ENCODE measurements around the gene ZNF516. TPM values are rescaled to one million over a fixed set of nuclear protein-coding genes. Genes with fewer than 3 reads are reported as not detected.

ZNF516 gene
- total and polyA plus RNA-seq, 2 of the 4 experiments (the other 2 are of a cell fraction), result 7.9 to 16.9 TPM

DNA sequence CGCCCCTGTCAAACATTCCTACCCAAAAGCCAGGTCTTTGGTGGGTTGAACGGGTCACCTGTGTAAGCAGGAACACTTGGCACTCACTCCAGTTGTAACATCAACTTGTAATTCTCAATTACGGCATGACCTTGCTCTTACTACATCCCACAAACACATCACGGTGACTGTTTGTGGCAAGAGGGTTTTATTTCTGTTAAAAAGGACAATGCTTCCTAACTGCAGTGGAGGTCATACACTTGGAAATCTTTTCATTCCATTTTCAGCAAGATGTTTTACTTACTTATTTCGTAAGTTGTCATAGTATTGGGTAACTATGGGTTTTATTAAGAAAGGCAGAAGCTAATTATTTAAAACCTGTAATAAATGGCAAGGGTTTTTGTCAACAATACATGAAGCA is 126.1 kb downstream of the ZNF516 start:
- peaks cover 20% of the 10 kb centered on the region for H3K36me3 ChIP-seq (ENCODE audit: control insufficient read depth, insufficient read depth, low read length)
- no peaks in the 10 kb centered on the region for H3K27me3 ChIP-seq (ENCODE audit: control insufficient read depth, insufficient read depth, low read length)
- H3K4me3 ChIP-seq (ENCODE audit: insufficient read depth, low read depth, low read length), result no peak overlapping the region
- no peak overlapping the region for H4K91ac ChIP-seq (ENCODE audit: insufficient read depth, low read depth, low read length)
- intact Hi-C loops (cut with micrococcal nuclease) (no loop called here), dilution Hi-C loops (cut with HindIII; ENCODE audit: low sequenced_read_pairs, unreplicated experiment) (no loop called here), in situ Hi-C loops (cut with MboI; ENCODE audit: low sequenced_read_pairs) (loop anchor here (25.0 kb wide), 2 partner anchors 882 to 1157 kb away; partner anchors contain the start of genes PTGR3 and TSHZ1)
- no peak overlapping the region; the same call in 1 of the 2 replicates for H2AK5ac ChIP-seq (ENCODE audit: low read depth, low read length)
- ATAC-seq (ENCODE audit: low read depth) (no peak), DNase-seq (no peak)
- no peak overlapping the region for H2BK20ac ChIP-seq (ENCODE audit: low read depth, low read length)
- H3K9me3 ChIP-seq (ENCODE audit: control insufficient read depth, insufficient read depth, low read length), result no peaks in the 10 kb centered on the region
- ChIA-PET POLR2A (ENCODE audit: unreplicated experiment) (no interaction called here), CTCF (no interaction called here)
- H4K5ac ChIP-seq (ENCODE audit: low read depth, low read length), result no peak overlapping the region
- peaks cover 22% of the 10 kb centered on the region for H3K9me1 ChIP-seq (ENCODE audit: insufficient read depth, low read length)
- H3K4me2 ChIP-seq (ENCODE audit: low read depth, low read length), result no peak overlapping the region
- no peak overlapping the region for H2BK120ac ChIP-seq (ENCODE audit: low read depth, low read length)
- H2BK5ac ChIP-seq (ENCODE audit: low read depth, low read length, poor library complexity, severe bottlenecking), result no peak overlapping the region
- no TSS peak for BruUV-seq (replicated peaks)
- peaks cover 25% of the 10 kb centered on the region for H4K20me1 ChIP-seq (ENCODE audit: insufficient read depth, low read length)
- H3K4me1 ChIP-seq (ENCODE audit: control insufficient read depth, insufficient read depth, low read length), result peaks cover 6% of the 10 kb centered on the region
- no peak overlapping the region for H3K18ac ChIP-seq (ENCODE audit: low read depth, low read length)
- H3K56ac ChIP-seq (ENCODE audit: extremely low read depth, insufficient read depth, low read length), result no peak overlapping the region
- no peak overlapping the region for H3K14ac ChIP-seq (replicated peaks; ENCODE audit: low read depth, low read length)
- no peak overlapping the region for H3K9ac ChIP-seq (ENCODE audit: low read depth, low read length)
- no CpG with 5 or more reads among the region's 5 CpGs for WGBS, 2 experiments (ENCODE audit: extremely low coverage in 2 of 2, insufficient read length in 1 of 2)
- H3K23ac ChIP-seq (ENCODE audit: low read depth, low read length), result no peak overlapping the region
- no peak for TF ChIP-seq CHD1 (IDR thresholded peaks at IDR 0.05; ENCODE audit: low read depth, low read length)
- H4K8ac ChIP-seq (ENCODE audit: low read depth in 2 of 2, low read length in 2 of 2), result no peak overlapping the region
- no peak overlapping the region for H2AK9ac ChIP-seq (replicated peaks; ENCODE audit: low read depth, low read length, poor library complexity)
- H3K79me1 ChIP-seq (ENCODE audit: low read depth in 1 of 2, low read length in 2 of 2), result peaks cover 21 to 63% of the 10 kb centered on the region in 2 experiments
- no peak overlapping the region for H2AFZ ChIP-seq (replicated peaks; ENCODE audit: low read length, poor library complexity)
- no peak overlapping the region for H3K4ac ChIP-seq (ENCODE audit: low read depth, low read length)
- H3K27ac ChIP-seq (ENCODE audit: insufficient read depth, low read length), result no peak overlapping the region
- no peak overlapping the region for H2BK15ac ChIP-seq (ENCODE audit: low read depth, low read length)
